DMS53 treated with DMSO at 0.1 percent for 48 hours (cell line): ENCODE data around the gene CETN1.

Experiments used
- DNase-seq: peaks from one replicate; lab custom pipeline; 2025; ENCODE audit not compliant: unreplicated experiment; lab: John Stamatoyannopoulos, UW

Gene CETN1

GRCh38 chr18:622289-622688 is 42.1 kb downstream of the CETN1 start:
- no peak for DNase-seq

GRCh38 chr18:623761-624620 is 43.8 kb downstream of the CETN1 start:
- peak; percentile 87 for DNase-seq

- DNase-seq: no peak
Observed at GRCh38 chr18:627231-627630, 47.1 kb downstream of the CETN1 start.

- no peak for DNase-seq
Observed at GRCh38 chr18:629269-630150, 49.3 kb downstream of the CETN1 start.

GRCh38 chr18:631560-631959 is 51.4 kb downstream of the CETN1 start:
- no peak for DNase-seq
